Measurements from ENCODE around the gene CCDC28A. TPM values are rescaled to one million over a fixed set of nuclear protein-coding genes. Genes with fewer than 3 reads are reported as not detected.

The CCDC28A gene
- total RNA-seq, 4 donors from 2014 or later: 4.6 to 8.4 (median 5.6) TPM

DNA sequence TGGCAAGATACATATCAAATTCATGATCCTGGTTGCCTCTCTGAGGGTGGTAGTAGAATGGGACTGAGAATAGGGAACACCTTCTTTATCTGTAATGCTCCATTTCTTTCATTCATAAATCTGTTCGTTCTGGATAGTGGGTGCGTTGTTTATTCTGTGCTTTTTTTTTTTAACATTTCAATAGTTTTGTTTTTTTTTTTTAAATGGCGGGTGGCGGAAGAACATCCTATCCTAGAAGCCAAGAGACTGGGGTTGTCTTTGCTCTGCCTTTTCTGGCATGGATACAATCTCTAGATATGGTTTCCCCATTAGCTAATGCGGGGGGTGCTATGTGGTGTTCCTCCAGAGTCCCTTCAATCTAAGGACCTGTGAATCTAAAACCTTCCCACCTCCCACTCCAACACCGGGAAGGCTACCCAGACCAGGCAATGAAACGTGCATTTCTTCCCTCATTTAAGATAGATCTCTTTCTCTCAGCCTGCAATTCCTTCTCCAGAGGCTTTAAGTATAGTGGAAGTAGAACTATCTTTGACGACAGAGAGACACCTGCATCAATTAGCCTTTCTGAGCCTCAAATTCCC lies 883 bp upstream of the CCDC28A start:
- Histone ChIP-seq H3K27ac (peak overlapping the region; percentile 93 to 99 (median 96)), H3K4me1 (peaks cover 19 to 24% of the 10 kb centered on the region in 2 donors), H3K9me3 (no peaks in the 10 kb centered on the region), H3K27me3 (no peaks in the 10 kb centered on the region), H3K4me3 (peak overlapping the region; percentile 68 to 99 (median 80)), H3K36me3 (peaks cover 0 to 9% of the 10 kb centered on the region in 2 donors)
- in situ Hi-C loops (cut with MboI; ENCODE audit: low sequenced_read_pairs in 4 of 4): loop anchor here (10.0 to 25.0 kb wide), 6 partner anchors 78 to 660 kb away; partner anchors contain the start of genes HEBP2 (in 1 of the 4) and PERP (in 1 of the 4)
- TF ChIP-seq POLR2A (IDR thresholded peaks at IDR 0.05): no peak
- TF ChIP-seq, protein P1, sequence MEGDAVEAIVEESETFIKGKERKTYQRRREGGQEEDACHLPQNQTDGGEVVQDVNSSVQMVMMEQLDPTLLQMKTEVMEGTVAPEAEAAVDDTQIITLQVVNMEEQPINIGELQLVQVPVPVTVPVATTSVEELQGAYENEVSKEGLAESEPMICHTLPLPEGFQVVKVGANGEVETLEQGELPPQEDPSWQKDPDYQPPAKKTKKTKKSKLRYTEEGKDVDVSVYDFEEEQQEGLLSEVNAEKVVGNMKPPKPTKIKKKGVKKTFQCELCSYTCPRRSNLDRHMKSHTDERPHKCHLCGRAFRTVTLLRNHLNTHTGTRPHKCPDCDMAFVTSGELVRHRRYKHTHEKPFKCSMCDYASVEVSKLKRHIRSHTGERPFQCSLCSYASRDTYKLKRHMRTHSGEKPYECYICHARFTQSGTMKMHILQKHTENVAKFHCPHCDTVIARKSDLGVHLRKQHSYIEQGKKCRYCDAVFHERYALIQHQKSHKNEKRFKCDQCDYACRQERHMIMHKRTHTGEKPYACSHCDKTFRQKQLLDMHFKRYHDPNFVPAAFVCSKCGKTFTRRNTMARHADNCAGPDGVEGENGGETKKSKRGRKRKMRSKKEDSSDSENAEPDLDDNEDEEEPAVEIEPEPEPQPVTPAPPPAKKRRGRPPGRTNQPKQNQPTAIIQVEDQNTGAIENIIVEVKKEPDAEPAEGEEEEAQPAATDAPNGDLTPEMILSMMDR (IDR thresholded peaks at IDR 0.05 in 4 of 5, conservative IDR thresholded peaks at IDR 0.05 in 1 of 5): no peak
- DNase-seq: no peak
- intact Hi-C loops (cut with DNase I; ENCODE audit: low total_unique reads): loop anchor here (1.0 to 10.0 kb wide), 4 partner anchors 80 to 665 kb away; partner anchors contain the start of genes HEBP2, PERP and REPS1
- no peak for ATAC-seq

- Histone ChIP-seq H3K4me1 (peaks cover 19 to 24% of the 10 kb centered on the region in 2 donors), H3K27me3 (no peaks in the 10 kb centered on the region), H3K9me3 (no peaks in the 10 kb centered on the region), H3K36me3 (peaks cover 0 to 10% of the 10 kb centered on the region in 2 donors), H3K4me3 (peak overlapping the region; percentile 68 to 99 (median 80)), H3K27ac (peak overlapping the region; percentile 93 to 99 (median 96))
- ATAC-seq: no peak
- in situ Hi-C loops (cut with MboI; ENCODE audit: low sequenced_read_pairs in 4 of 4): loop anchor here (10.0 to 25.0 kb wide), 6 partner anchors 80 to 662 kb away; partner anchors contain the start of genes HEBP2 (in 1 of the 4) and PERP (in 1 of the 4)
- TF ChIP-seq, protein P1 (IDR thresholded peaks at IDR 0.05 in 4 of 5, conservative IDR thresholded peaks at IDR 0.05 in 1 of 5): no peak
- TF ChIP-seq POLR2A (IDR thresholded peaks at IDR 0.05): no peak
- no peak for DNase-seq
- intact Hi-C loops (cut with DNase I; ENCODE audit: low total_unique reads): loop anchor here (5.0 to 10.0 kb wide), 2 partner anchors 370 to 667 kb away; partner anchors contain the start of genes HEBP2 and PERP
These were observed 801 bp downstream of the CCDC28A start for GRCh38 chr6:138774370-138774769.

DNA sequence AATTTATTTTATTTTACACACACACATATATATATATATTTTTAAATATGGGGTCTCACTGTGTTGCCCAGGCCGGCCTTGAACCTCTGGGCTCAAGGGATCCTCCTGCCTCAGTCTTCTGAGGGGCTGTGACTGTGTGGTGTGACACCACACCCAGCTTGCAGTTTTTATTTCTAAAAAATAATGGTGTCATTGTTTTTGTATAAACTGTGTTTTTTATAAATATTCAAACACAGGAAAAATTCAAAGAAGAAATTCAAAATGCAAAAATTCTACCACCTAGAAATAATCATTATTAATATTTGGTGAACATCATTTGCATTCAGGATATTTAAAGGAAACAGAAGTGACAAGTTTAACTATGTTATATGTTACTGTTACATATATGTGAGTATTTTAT lies 3.1 kb downstream of the CCDC28A start:
- no peak for ATAC-seq
- no peaks in the 10 kb centered on the region for H3K9me3 ChIP-seq
- no peak overlapping the region for H3K27ac ChIP-seq
- H3K36me3 ChIP-seq: peaks cover 0 to 22% of the 10 kb centered on the region in 2 donors
- no peak overlapping the region for H3K4me3 ChIP-seq
- H3K4me1 ChIP-seq: peaks cover 19 to 24% of the 10 kb centered on the region in 2 donors
- DNase-seq: no peak
- TF ChIP-seq POLR2A (IDR thresholded peaks at IDR 0.05): no peak
- TF ChIP-seq, protein P1 (IDR thresholded peaks at IDR 0.05 in 4 of 5, conservative IDR thresholded peaks at IDR 0.05 in 1 of 5): no peak
- no peaks in the 10 kb centered on the region for H3K27me3 ChIP-seq
- intact Hi-C loops (cut with DNase I; ENCODE audit: low total_unique reads): loop anchor here (10.0 kb wide), 1 partner anchor 372 kb away; the partner anchor contains the start of gene HEBP2
- in situ Hi-C loops (cut with MboI; ENCODE audit: low sequenced_read_pairs in 4 of 4): loop anchor here in 2 of 4 donors (10.0 kb wide), 3 partner anchors 82 to 662 kb away; no protein-coding TSS in a partner anchor

- Histone ChIP-seq H3K9me3 (no peaks in the 10 kb centered on the region), H3K27ac (no peak overlapping the region), H3K4me3 (no peak overlapping the region), H3K27me3 (no peaks in the 10 kb centered on the region), H3K36me3 (peaks cover 0 to 36% of the 10 kb centered on the region in 2 donors), H3K4me1 (peaks cover 12 to 16% of the 10 kb centered on the region in 2 donors)
- no peak for DNase-seq
- TF ChIP-seq, protein P1 (IDR thresholded peaks at IDR 0.05 in 4 of 5, conservative IDR thresholded peaks at IDR 0.05 in 1 of 5): no peak
- TF ChIP-seq POLR2A (IDR thresholded peaks at IDR 0.05): no peak
- no peak for ATAC-seq
- in situ Hi-C loops (cut with MboI; ENCODE audit: low sequenced_read_pairs in 4 of 4) (loop anchor here in 2 of 4 donors (10.0 kb wide), 3 partner anchors 84 to 664 kb away; no protein-coding TSS in a partner anchor), intact Hi-C loops (cut with DNase I; ENCODE audit: low total_unique reads) (loop anchor here (10.0 kb wide), 1 partner anchor 374 kb away; the partner anchor contains the start of gene HEBP2)
These were observed 4.8 kb downstream of the CCDC28A start for GRCh38 chr6:138778331-138778730.
